ENCODE results near the gene CHRNB1. TPM values are rescaled to one million over a fixed set of nuclear protein-coding genes. Genes with fewer than 3 reads are reported as not detected.

CHRNB1 gene
- total and polyA plus RNA-seq, 10 of the 15 experiments (the other 5 are each of a cell fraction or from before 2014, with no cell fraction given) = 5.8 to 14.8 (median 11.3) TPM

- peaks cover 26 to 35% of the 10 kb centered on the region in 2 experiments for H3K36me3 ChIP-seq (ENCODE audit: control insufficient read depth in 2 of 2, insufficient read depth in 2 of 2, low read length in 1 of 2)
- ChIA-PET SMC1A (ENCODE audit: uncharacterized antibody, unreplicated experiment) (interaction anchor here (1.2 to 3.7 kb wide), 3 partner anchors 58 to 67 kb away, joined by 3 to 11 read pairs (median 5); partner anchors contain the start of gene TNFSF13), CTCF (interaction anchor here (0.6 to 1.2 kb wide), 3 partner anchors 35 to 66 kb away, joined by 3 read pairs; no protein-coding TSS in a partner anchor), RAD21 (ENCODE audit: unreplicated experiment) (no interaction called here), POLR2A (interaction anchor here (0.6 kb wide), 1 partner anchor 198 kb away, joined by 3 read pairs; no protein-coding TSS in a partner anchor)
- ATAC-seq (no peak), DNase-seq (ENCODE audit: low read depth, low spot score) (no peak), FAIRE-seq (no peak)
- H3K27ac ChIP-seq (ENCODE audit: control insufficient read depth, insufficient read depth) = no peak overlapping the region
- H3K4me3 ChIP-seq = no peak overlapping the region
- intact Hi-C loops (cut with micrococcal nuclease; ENCODE audit: unreplicated experiment) (no loop called here), in situ Hi-C loops (cut with MboI) (no loop called here)
- H3K79me2 ChIP-seq (ENCODE audit: control insufficient read depth, insufficient read depth, low read length) = peaks cover 57% of the 10 kb centered on the region
- no peak for TF ChIP-seq RAD51 (IDR thresholded peaks at IDR 0.05)
- no peak for TF ChIP-seq SIX5 (IDR thresholded peaks at IDR 0.05; ENCODE audit: low read depth, low read length, severe bottlenecking)
- TF ChIP-seq POLR2AphosphoS5 (IDR thresholded peaks at IDR 0.05; ENCODE audit: low read length) = 0 out of 2 replicates have a peak, but pooled peaks have one; percentile 24
- no peak for TF ChIP-seq IKZF1 (conservative IDR thresholded peaks at IDR 0.05)
- TF ChIP-seq, protein P1, sequence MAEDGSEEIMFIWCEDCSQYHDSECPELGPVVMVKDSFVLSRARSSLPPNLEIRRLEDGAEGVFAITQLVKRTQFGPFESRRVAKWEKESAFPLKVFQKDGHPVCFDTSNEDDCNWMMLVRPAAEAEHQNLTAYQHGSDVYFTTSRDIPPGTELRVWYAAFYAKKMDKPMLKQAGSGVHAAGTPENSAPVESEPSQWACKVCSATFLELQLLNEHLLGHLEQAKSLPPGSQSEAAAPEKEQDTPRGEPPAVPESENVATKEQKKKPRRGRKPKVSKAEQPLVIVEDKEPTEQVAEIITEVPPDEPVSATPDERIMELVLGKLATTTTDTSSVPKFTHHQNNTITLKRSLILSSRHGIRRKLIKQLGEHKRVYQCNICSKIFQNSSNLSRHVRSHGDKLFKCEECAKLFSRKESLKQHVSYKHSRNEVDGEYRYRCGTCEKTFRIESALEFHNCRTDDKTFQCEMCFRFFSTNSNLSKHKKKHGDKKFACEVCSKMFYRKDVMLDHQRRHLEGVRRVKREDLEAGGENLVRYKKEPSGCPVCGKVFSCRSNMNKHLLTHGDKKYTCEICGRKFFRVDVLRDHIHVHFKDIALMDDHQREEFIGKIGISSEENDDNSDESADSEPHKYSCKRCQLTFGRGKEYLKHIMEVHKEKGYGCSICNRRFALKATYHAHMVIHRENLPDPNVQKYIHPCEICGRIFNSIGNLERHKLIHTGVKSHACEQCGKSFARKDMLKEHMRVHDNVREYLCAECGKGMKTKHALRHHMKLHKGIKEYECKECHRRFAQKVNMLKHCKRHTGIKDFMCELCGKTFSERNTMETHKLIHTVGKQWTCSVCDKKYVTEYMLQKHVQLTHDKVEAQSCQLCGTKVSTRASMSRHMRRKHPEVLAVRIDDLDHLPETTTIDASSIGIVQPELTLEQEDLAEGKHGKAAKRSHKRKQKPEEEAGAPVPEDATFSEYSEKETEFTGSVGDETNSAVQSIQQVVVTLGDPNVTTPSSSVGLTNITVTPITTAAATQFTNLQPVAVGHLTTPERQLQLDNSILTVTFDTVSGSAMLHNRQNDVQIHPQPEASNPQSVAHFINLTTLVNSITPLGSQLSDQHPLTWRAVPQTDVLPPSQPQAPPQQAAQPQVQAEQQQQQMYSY (CRISPR knock-in tag; IDR thresholded peaks at IDR 0.05) = no peak
- TF ChIP-seq NR2C2 (IDR thresholded peaks at IDR 0.05; ENCODE audit: borderline replicate concordance, control insufficient read depth, insufficient read length, low read depth) = no peak
- TF ChIP-seq MYB (IDR thresholded peaks at IDR 0.05; ENCODE audit: borderline replicate concordance, low read depth, low read length) = no peak
- no peak overlapping the region for H2AFZ ChIP-seq (ENCODE audit: control insufficient read depth, low read depth, low read length)
- no TSS peak for BruUV-seq (replicated peaks)
- H3K27me3 ChIP-seq (replicated peaks in 1 of 2; ENCODE audit: control insufficient read depth in 2 of 2, insufficient read depth in 2 of 2, low read length in 1 of 2) = no peaks in the 10 kb centered on the region
- WGBS (ENCODE audit: insufficient coverage, insufficient replicate concordance, low lambda C conversion rate, missing lambda C conversion rate) = 100% methylated on average over 3 of the region's 3 CpGs
- no peak overlapping the region for H3K9ac ChIP-seq (ENCODE audit: control insufficient read depth, insufficient read depth, low read length)
- H3K4me1 ChIP-seq (ENCODE audit: control insufficient read depth, insufficient read depth, low read length) = no peaks in the 10 kb centered on the region
- H3K9me3 ChIP-seq (replicated peaks; ENCODE audit: control insufficient read depth, insufficient read depth, low read length) = no peaks in the 10 kb centered on the region
- no peak overlapping the region for H3K4me2 ChIP-seq (ENCODE audit: control insufficient read depth, insufficient read depth)
- H4K20me1 ChIP-seq (ENCODE audit: control insufficient read depth, insufficient read depth) = peaks cover 9% of the 10 kb centered on the region
Measured at GRCh38 chr17:7493941-7494340, 49.1 kb downstream of the CHRNB1 start.

Measured in GM12878 (cell line).